Measurements from ENCODE around the gene C3orf18.
A peak's percentile ranks its signal among the peaks of the same experiment; 100 is the strongest.

C3orf18 gene

GRCh38 chr3:50580683-50581458 lies 13.3 kb upstream of the C3orf18 start:
- DNase-seq (ENCODE audit: low spot score), result no peak

DNA sequence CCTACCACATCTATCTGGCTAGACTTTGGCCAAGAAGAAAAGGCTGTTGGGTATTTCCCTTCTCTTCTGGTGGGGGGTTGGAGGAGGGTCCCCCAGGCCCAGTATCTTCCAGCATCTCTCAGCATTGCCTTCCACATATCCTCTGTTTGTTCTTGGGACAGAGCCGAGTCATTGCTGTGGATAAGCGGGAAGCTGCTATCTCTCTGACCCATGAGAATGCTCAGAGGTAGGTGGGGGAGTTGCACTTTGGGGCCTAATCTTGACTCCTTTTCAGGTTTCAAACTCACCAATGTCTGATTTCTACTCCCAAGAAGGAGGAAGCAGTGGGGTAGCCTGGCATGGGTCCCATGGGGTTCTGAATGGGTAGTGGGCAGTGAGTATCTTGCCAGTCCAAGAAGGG lies 9.8 kb upstream of the C3orf18 start:
- DNase-seq (ENCODE audit: low spot score), result no peak

GRCh38 chr3:50575372-50575771 lies 7.8 kb upstream of the C3orf18 start:
- DNase-seq (ENCODE audit: low spot score), result no peak

GRCh38 chr3:50574444-50574831 lies 6.9 kb upstream of the C3orf18 start:
- DNase-seq (ENCODE audit: low spot score), result no peak

DNA sequence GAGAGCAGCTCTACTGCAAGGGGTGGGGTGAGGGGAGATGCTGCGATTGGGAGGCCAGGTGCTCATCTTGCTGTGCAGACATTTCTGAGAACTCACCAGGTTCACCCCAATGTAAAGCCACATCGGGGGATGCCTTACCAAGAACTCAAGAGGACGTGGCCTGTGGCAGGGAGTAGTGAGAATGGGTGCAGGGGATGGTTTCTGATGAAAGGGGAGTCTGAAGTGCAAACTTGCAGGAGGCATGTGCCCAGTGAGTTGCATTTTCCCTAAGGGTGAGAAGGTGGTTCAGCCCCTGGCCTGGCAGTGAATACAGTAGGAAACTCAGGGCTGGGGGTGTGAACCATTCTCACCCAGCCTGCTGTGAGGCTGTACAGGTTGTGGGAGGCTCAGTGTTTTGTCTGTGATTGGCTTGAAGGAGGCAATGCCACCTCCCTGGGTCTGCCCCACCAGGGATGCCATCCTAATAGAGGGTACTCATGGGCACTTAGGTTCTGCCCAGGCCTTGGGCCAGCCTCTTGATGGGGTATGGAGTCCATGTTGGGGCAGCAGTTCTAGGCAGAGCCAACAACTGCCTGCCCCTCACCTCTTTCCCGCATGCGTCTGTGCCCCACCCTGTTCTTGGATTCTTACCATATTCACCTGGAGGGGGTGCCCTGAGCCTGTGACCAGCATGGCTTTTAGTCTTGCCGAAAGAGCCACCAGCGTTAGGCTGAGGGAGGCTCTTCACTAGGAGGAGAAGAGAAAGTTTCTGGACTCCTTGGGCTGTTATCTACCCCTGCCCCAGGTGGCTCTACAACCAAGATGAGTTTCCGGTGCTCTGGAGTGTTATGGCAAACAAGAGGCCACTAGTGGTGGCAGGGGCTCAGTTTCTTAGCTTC lies 6.3 kb upstream of the C3orf18 start:
- DNase-seq (ENCODE audit: low spot score), result no peak

- no peak for DNase-seq (ENCODE audit: low spot score)
These were observed 5.3 kb upstream of the C3orf18 start for GRCh38 chr3:50572801-50573371.

- DNase-seq (ENCODE audit: low spot score), result peak; percentile 79
These were observed 4.6 kb upstream of the C3orf18 start for GRCh38 chr3:50572158-50572557.

DNA sequence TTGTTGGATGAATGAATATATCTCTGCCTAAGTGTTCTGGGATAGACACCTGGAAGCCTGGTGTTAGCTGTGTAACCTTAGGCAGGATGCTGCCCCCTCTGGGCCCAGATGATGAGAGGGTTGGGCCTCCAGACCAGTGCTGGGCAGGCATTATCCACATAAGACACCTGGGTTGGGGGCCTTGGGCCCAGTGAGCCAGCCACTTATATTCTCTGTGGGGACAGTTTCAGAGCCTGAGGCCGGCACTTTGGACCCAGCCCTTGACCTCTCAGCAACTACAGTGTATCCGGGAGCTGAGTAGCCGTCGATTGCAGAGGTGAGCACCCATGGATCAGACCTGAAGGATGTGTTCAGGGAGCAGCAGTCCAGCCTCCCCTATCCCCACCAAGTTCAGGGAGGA lies 3.9 kb upstream of the C3orf18 start:
- DNase-seq (ENCODE audit: low spot score), result no peak

GRCh38 chr3:50570508-50571279 lies 3.1 kb upstream of the C3orf18 start:
- no peak for DNase-seq (ENCODE audit: low spot score)

DNA sequence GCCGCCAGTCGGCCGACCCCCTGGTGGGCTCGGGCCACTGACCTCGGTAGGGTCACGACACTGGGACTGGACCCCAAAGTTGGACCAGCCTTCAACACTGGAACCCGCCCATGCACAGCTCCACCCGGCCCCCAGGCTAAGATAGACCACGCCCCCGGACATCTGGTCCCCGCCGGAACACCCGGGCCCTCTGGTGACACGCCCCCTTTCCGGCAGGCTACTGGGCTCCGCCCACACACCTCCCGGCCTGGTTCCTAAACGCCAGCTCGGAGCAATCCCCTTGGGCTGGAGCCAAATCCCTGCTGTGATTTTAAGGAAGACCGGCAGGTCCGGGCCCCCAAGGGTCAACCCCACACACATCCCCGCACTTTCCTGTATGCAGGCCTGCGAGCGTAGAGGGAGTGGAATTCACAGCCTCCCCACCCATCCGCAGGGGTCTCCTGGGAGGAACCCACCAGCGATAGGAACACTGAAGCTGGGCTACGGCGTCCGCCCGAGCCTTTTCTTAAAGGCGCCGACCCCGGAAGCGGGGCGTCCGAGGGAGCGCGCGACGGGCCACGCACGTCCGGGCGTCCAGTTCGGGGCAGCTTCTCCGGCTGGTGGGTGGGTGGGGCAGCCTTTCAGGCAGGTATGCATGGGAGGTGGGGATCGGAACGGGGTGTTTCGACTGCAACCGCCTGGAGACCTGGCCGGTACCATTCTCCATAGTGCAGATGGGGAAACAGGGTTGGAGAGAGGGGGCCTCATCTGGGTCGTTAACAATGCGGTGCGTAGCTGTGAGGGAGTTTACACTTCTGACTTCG lies 1.6 kb upstream of the C3orf18 start, which contains the start of gene HEMK1:
Gene HEMK1, plus strand, starts transcription at position 576 of the 803 bp plus-strand sequence. CDS start 1,583 bp downstream, outside the sequence.
- peak; percentile 99 for DNase-seq (ENCODE audit: low spot score)

DNA sequence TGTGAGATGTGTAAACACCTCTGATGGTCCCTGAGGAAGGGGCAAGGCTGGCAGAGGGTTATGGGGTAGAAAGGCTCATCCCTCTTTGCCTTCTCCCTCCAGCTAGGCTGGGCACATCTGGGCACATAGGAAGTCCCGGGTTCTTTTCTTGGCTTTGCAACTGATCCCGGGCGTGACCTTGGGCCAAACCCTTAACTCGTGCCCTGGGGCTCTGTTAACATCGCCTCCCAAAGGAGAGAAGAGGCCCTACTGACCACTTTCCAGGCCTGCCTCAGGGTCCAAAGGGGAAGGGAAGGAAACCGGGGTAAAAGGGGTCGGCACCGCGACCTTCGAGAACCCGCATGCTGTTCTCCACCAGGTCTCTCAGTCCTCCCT lies 549 bp downstream of the C3orf18 start:
- no peak for DNase-seq (ENCODE audit: low spot score)

GRCh38 chr3:50564321-50564720 lies 3.2 kb downstream of the C3orf18 start:
- DNase-seq (ENCODE audit: low spot score), result no peak

DNA sequence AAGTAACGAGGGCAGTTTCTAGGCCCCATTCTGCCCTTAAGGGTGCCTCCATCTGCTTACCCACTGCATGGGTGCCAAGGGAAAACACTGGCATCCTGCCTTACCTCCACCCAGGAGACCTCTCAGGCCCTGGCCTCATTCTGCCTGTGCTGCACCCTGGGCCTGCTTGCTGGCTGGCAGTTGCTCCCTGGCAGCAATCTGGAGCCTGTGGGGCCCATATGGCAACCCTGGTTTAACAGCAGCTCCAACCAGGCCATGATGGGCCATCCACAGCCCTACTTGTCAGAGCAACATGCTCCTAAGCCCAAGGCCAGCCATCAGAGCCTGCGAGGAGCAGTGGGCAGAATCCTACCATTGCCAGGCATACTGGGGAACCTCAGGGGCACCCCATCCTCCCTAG lies 3.7 kb downstream of the C3orf18 start:
- DNase-seq (ENCODE audit: low spot score), result no peak

GRCh38 chr3:50562861-50563260 lies 4.7 kb downstream of the C3orf18 start:
- no peak for DNase-seq (ENCODE audit: low spot score)

GRCh38 chr3:50559702-50560101 lies 7.8 kb downstream of the C3orf18 start:
- no peak for DNase-seq (ENCODE audit: low spot score)

DNA sequence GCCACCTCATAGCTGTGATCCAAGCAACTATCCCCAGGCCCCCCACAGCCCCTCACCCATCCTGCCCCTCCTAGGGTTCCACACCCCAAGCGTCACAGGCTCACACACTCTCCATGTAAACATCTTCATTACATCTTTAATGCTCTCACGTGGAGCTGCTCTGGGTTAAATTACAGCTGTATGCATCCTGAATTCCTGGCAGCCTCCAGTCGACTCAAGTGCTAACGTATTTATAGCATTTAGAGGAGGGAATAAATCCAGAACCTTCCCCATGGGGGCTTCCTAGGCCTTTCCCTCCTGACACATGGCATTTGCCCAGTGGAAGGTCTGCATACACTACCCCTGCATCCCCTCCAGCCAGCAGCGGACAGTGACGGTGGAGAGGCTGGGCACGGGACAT lies 9.6 kb downstream of the C3orf18 start:
- DNase-seq (ENCODE audit: low spot score), result no peak

GRCh38 chr3:50557106-50557505 lies 10.4 kb downstream of the C3orf18 start:
- DNase-seq (ENCODE audit: low spot score), result no peak

GRCh38 chr3:50554553-50554952 lies 13.0 kb downstream of the C3orf18 start:
- DNase-seq (ENCODE audit: low spot score), result no peak

DNA sequence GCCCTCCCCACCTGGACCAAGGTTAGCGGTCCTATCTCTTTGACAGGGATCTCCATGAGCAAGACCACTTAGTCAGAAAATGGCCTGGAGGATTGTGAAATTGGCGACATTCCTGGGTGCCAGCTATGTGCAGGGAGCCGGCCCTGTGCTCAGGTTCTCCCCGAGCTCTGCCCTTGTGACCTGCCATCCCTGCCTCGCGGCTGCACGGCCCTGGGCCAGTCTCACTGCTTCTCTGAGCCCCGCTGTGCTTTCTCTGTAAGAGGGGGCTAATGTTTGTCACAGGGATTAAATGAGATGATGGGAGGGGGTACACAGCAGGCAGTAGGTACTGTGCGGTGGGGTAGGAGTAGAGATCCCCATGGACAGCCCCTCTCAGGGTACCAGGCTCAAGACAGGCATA lies 14.9 kb downstream of the C3orf18 start:
- no peak for DNase-seq (ENCODE audit: low spot score)

DNA sequence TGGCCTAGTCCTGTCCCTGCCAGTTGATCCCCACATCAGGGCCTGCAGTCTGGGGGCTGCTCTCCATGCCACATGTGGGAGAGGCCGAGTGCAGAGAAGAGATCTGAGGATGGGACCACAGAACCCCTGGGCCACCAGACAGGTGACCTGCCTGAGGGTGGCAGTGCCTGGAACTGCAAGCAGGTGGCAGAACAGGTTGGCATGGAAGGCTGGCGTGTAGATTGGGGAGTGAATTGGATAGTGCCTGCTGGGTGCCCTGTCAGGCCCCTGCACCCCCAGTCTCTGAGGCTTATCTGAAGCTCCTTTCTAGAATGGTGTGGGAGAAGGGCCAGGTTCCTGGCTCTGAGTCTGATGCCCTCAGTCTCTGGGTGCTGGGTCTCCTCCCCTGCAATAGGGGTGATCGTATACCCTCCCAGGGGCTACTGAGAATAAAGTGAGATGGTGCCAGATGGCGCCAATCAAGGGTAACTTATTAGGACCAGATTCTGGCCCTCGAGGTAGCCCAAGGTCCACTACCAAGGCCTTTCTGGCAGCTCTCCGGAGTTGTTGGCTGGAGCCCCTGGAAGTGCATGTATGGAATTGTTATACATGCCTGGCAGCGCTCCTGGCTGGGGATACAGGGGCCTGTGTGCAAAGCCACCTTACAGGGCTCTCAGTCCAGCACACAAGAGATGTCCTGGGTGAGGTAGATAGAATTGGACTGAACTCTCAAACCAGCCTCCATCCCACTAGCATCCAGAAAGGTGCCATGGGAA lies 15.7 kb downstream of the C3orf18 start:
- DNase-seq (ENCODE audit: low spot score), result no peak
